Tongue (tissue), 2 donors: ENCODE results near the gene CASQ1. TPM values are rescaled to one million over a fixed set of nuclear protein-coding genes. Genes with fewer than 3 reads are reported as not detected.

Experiments used
- DNase-seq: peaks from one replicate; pipeline ENCODE4 v3.0.0-alpha.2; 2015
- total RNA-seq: library from RNA; depleted of rRNA; stranded (reverse); fragments of >200 nt; gene quantifications from one replicate; pipeline ENCODE4 v1.2.3, GENCODE V29; 2014

CASQ1 gene
- total RNA-seq, 1 donor from 2014 or later, result 831 TPM

DNA sequence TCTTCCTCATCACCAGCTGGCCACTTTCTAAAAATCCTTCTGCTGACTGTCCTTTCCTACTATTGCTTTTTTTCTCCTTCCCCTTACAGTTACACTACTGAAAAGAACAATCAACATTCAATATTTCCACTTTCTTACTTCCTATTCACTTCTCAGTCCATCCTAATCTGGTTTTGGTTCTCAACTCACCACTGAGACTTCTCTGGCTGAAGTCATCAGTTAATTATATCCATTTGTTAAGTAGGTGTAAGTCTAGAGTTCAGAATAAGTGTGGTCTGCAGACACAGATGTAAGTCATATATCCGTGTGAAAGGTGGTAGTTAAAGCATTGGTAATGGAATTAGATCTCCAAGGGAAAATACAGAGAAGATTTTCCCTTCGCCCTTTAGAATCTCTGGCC, 36.2 kb downstream of the CASQ1 start:
- DNase-seq, result no peak

DNA sequence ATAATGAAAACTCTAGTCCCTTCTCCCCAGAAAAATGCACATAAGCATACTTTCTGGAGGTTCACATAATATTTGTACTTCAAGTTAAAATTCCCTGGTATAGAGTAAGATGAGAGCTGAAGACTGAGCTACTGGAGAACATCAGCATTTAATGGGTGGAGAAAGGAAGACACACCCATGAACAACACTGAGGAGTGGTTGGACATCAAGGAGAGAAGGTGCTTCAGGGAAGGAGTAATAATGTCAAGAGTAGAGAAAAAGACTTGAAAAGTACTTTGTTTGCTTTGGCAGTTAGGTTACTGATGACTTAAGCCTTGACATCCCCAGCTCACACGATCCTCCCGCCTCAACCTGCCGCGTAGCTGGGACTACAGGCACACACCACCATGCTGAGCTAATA, 36.7 kb downstream of the CASQ1 start:
- DNase-seq, result no peak

DNA sequence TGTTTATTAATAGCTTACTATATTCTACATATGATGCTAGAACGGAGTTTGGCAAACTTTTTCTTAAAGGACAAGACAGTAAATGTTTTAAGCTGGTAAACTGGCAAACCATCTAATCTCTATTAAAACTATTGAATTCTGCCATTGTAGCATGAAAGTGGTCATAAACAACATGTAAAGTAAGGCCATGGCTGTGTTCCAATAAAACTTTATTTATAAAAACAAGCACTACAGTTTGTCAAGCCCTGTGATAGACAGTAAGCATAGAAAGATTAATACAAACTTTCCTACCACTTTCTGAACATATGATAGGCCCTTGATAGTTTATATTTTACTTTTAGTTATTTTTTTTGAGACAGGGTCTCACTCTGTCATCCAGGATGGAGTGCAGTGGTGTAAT, 37.2 kb downstream of the CASQ1 start:
- DNase-seq, result no peak

DNA sequence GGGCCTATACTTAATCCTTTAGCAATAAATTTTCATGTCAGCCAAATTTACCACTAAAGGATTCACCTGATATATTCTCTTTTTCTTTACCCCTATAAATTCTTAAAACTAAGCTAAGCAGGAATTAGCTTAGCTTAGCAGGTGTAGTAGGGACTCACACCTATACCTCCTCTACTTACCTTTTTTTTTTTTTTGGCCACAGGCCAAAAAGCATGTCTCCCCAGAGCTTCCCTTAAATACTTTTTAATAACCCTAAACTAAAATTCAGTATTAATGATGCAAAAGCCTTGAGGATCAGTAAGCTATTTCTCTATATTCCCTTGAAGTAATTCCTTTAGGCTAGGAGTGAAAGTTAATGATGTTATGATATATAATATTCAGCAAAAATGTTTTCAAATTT, 38.1 kb downstream of the CASQ1 start:
- no peak for DNase-seq

DNA sequence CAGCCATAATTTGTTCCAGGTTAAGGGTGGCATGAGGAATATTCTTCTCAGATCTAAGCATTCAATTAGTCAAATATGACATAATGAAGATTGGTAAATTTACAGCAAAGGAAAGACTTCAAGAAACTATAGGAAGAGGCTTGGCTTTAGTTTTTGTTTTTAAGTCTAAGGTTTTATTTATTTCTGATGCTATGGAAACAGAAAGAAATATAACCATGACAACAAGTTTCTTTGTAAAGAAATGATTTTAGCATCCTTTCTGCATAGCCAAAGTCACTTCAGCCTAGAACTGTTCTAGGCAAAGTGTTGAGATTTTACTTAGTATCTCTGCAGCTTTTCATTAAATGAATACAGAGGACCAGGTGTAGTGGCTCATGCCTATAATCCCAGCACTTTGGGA, 42.5 kb downstream of the CASQ1 start:
- no peak for DNase-seq

GRCh38 chr1:160236806-160237205, 46.4 kb downstream of the CASQ1 start:
- no peak for DNase-seq

GRCh38 chr1:160237558-160237957, 47.2 kb downstream of the CASQ1 start:
- DNase-seq, result no peak

- no peak for DNase-seq
Measured at GRCh38 chr1:160238408-160238807, 48.0 kb downstream of the CASQ1 start.

- no peak for DNase-seq
Measured at GRCh38 chr1:160239582-160240299, 49.4 kb downstream of the CASQ1 start.

DNA sequence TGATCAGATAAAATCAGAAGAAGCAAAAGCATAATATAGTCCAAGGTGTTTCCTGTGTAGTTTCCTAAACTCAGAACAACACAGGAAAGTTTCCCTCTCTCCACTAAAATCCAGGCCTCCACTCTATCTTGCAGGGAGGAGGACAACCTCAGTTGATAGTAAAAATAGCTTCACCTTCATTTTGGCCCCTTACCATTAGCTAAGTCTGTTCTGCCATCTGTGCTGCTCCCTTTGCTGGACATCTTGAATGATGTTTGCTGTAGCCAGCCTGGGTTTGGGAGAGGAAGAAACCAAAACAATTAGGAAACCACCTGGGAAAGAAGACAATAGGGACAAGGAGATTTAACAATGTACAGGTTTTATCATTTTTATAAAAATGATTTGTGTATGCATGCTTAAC, 53.4 kb downstream of the CASQ1 start:
- DNase-seq, result no peak

DNA sequence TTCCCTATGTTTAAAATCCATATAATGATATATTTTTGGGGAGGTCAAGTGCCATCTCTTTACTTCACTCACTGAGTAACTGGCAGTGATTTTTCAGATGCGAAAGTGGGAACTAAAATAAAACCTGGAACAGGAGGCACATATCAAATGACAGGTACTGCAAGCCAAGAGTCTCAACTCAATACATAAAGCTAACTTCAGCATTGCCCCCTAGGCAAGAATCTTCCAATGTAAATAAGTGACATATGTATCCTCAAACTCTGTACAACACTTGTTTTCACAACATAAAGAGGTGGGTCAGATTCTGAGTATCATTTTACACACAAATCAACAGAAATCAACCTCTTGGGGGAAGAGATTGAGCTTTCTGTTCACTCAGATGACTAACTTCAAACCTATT, 53.8 kb downstream of the CASQ1 start:
- DNase-seq, result no peak

GRCh38 chr1:160245434-160245833, 55.1 kb downstream of the CASQ1 start:
- no peak for DNase-seq

DNA sequence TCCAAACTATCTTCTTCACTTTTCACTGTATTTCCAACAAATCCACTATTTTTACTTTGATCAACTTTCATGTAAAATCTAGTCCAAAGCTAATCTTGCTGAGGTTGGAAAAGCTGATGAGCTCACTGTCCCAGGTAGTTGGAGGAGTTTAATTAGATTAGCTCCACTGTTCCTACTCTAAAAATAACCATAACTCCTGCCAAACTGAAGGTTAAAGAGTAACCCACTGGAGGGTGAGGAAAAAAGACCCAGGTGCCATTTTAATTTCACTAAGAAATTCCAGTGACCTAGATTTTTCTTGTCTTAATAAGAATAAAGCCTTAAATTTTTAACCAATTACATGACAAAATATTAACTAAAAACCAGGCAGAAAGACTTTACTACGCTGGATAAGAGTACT, 56.7 kb downstream of the CASQ1 start:
- DNase-seq, result no peak

GRCh38 chr1:160251011-160251410, 60.6 kb downstream of the CASQ1 start:
- DNase-seq, result peak; percentile 89

Other genes with a start within 250 kb of the CASQ1 start
- gene IGSF9, start 245.0 kb upstream of the CASQ1 start, total RNA-seq, result 8.7 TPM
- not detected for gene SLAMF9, start 236.3 kb upstream of the CASQ1 start, total RNA-seq
- 4.5 TPM for gene PIGM, start 158.6 kb upstream of the CASQ1 start, total RNA-seq
- 0.41 TPM for gene KCNJ10, start 120.4 kb upstream of the CASQ1 start, total RNA-seq
- gene KCNJ9, start 109.0 kb upstream of the CASQ1 start, total RNA-seq, result not detected
- 21.8 TPM for gene IGSF8, start 92.0 kb upstream of the CASQ1 start, total RNA-seq
- gene ATP1A2, start 74.8 kb upstream of the CASQ1 start, total RNA-seq, result 144 TPM
- gene ATP1A4, start 39.0 kb upstream of the CASQ1 start, total RNA-seq, result 0.62 TPM
- 50.7 TPM for gene PEA15, start 14.8 kb downstream of the CASQ1 start, total RNA-seq
- 113 TPM for gene DCAF8, start 72.0 kb downstream of the CASQ1 start, total RNA-seq
- 51.4 TPM for gene PEX19, start 94.6 kb downstream of the CASQ1 start, total RNA-seq
- gene COPA, start 152.7 kb downstream of the CASQ1 start, total RNA-seq, result 144 TPM
- 93.2 TPM for gene NCSTN, start 152.8 kb downstream of the CASQ1 start, total RNA-seq
- not detected for gene NHLH1, start 176.5 kb downstream of the CASQ1 start, total RNA-seq
- 6.9 TPM for gene VANGL2, start 210.0 kb downstream of the CASQ1 start, total RNA-seq